Activated CD8-positive, alpha-beta T cell treated with anti-CD3 and anti-CD28 coated beads for 36 hours (primary cell): ENCODE measurements around the gene ITIH4. TPM values are rescaled to one million over a fixed set of nuclear protein-coding genes. Genes with fewer than 3 reads are reported as not detected.

Experiments
- ATAC-seq: fragments of 200-7000 bp; cut with Tn5 transposase; one replicate; pipeline ENCODE4 v1.10.0; 2021; ENCODE audit warnings: mild to moderate bottlenecking, moderate library complexity
- CTCF ChIA-PET: fragments of 350-600 bp; sonication (Branson Sonifier 250); formaldehyde crosslinking; loops from one replicate; lab custom pipeline; 2021; ENCODE audit warnings: antibody characterized with exemption; lab: Charles Lee
- POLR2A ChIA-PET: fragments of 350-600 bp; sonication (Branson Sonifier 250); formaldehyde crosslinking; loops from one replicate; lab custom pipeline; 2021; ENCODE audit warnings: antibody characterized with exemption; lab: Charles Lee
- DNase-seq: peaks from one replicate; pipeline ENCODE4 v3.0.0-alpha.2; 2020
- H3K27ac Mint-ChIP-seq: one replicate; pipeline ENCODE4 v1.8.0; 2021; ENCODE audit warnings: mild to moderate bottlenecking, mixed read lengths
- H3K27me3 Mint-ChIP-seq: one replicate; pipeline ENCODE4 v1.8.0; 2021; ENCODE audit warnings: mixed read lengths
- H3K36me3 Mint-ChIP-seq: one replicate; pipeline ENCODE4 v1.8.0; 2021; ENCODE audit warnings: low read depth, mixed read lengths
- H3K4me1 Mint-ChIP-seq: one replicate; pipeline ENCODE4 v1.8.0; 2021; ENCODE audit warnings: low read depth, mixed read lengths
- H3K4me3 Mint-ChIP-seq: one replicate; pipeline ENCODE4 v1.8.0; 2021; ENCODE audit warnings: mild to moderate bottlenecking, moderate library complexity, mixed read lengths
- H3K9me3 Mint-ChIP-seq: one replicate; pipeline ENCODE4 v1.8.0; 2021; ENCODE audit warnings: mixed read lengths
- intact Hi-C: fragments of 100-400 bp; cut with micrococcal nuclease; formaldehyde crosslinking; loops from one replicate; pipeline ENCODE4 v1.10.0; 2022
- total RNA-seq, 2 experiments: library from RNA; stranded (reverse); gene quantifications; one replicate each; pipeline ENCODE4 v1.2.3, GENCODE V29; 2021
- TF ChIP-seq, protein P1 (sequence below): fragments of 200-600 bp; IDR thresholded peaks from one replicate; pipeline ENCODE4 v1.8.0; 2022; ENCODE audit warnings: antibody characterized with exemption, mild to moderate bottlenecking

ITIH4 gene
- total RNA-seq, 2 experiments from 2014 or later: 3.9 to 5.5 TPM

DNA sequence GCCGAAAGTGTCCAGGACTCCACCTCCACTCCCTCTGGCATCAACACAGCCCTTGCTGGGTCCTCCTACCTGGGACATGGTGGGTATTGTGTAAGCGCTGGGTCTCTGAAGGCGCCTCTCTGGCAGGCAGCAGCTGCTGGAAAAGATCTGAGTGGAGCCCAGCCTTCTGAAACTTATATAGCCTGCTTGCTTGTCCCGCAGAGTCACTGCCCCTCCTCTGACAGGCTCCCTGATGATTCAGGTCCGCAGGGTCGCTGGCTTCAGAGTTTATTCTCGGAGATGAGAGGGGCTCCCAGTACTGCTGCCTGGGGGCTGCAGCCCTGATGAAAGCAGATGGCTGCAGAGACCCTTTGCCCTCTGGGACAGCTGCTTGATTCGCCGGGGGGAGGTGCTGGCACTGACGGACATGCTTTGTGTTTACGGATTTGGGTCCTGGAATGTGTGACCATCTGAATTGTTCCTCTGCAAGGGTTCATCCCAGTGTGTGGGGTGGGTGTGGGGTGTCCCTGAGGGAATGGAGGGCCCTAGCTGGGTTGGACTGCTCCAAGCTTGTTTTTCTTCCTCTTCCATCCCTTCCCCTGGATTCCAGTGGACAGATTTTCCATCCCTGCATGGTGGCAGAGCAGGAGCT, 4.5 kb upstream of the ITIH4 start, which contains the start of gene MUSTN1:
Gene MUSTN1 (minus strand): TSS at position 149 of the 631 bp plus-strand sequence. CDS start 71 bp downstream, at position 78.
- TF ChIP-seq, protein P1, sequence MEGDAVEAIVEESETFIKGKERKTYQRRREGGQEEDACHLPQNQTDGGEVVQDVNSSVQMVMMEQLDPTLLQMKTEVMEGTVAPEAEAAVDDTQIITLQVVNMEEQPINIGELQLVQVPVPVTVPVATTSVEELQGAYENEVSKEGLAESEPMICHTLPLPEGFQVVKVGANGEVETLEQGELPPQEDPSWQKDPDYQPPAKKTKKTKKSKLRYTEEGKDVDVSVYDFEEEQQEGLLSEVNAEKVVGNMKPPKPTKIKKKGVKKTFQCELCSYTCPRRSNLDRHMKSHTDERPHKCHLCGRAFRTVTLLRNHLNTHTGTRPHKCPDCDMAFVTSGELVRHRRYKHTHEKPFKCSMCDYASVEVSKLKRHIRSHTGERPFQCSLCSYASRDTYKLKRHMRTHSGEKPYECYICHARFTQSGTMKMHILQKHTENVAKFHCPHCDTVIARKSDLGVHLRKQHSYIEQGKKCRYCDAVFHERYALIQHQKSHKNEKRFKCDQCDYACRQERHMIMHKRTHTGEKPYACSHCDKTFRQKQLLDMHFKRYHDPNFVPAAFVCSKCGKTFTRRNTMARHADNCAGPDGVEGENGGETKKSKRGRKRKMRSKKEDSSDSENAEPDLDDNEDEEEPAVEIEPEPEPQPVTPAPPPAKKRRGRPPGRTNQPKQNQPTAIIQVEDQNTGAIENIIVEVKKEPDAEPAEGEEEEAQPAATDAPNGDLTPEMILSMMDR: no peak
- ChIA-PET POLR2A (no interaction called here), CTCF (interaction anchor here (1.0 to 1.1 kb wide), 2 partner anchors 16 to 237 kb away, joined by 3 read pairs; no protein-coding TSS in a partner anchor)
- H3K9me3 Mint-ChIP-seq: no peaks in the 10 kb centered on the region
- no peaks in the 10 kb centered on the region for H3K36me3 Mint-ChIP-seq
- H3K4me3 Mint-ChIP-seq: no peak within 1 kb of the TSS
- H3K27ac Mint-ChIP-seq: no peak within 1 kb of the TSS
- peaks cover 27% of the 10 kb centered on the region for H3K4me1 Mint-ChIP-seq
- intact Hi-C loops: no loop called here
- no peaks in the 10 kb centered on the region for H3K27me3 Mint-ChIP-seq
- DNase-seq: no peak
- ATAC-seq: no peak

DNA sequence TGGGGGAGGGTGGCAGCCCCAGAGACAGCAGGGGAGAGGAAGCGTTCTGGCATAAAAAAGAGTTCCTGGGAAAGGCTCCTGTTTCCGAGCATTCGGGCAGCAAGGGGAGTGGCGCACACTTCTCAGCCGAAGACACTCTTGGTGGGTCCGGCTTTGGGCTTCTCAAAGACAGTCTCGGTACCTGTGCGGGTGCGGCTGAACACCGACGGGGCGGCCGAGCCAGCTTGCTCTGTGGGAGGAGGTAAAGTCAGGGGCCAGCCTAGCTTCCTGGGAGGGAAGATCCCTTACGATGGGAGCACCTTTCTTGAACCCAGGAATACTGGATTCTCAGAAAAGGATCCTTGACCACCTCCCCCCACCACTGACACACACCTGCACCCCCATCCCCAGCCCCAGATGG, 2.7 kb upstream of the ITIH4 start:
- intact Hi-C loops: no loop called here
- CTCF ChIA-PET: no interaction called here
- no peak overlapping the region for H3K4me3 Mint-ChIP-seq

DNA sequence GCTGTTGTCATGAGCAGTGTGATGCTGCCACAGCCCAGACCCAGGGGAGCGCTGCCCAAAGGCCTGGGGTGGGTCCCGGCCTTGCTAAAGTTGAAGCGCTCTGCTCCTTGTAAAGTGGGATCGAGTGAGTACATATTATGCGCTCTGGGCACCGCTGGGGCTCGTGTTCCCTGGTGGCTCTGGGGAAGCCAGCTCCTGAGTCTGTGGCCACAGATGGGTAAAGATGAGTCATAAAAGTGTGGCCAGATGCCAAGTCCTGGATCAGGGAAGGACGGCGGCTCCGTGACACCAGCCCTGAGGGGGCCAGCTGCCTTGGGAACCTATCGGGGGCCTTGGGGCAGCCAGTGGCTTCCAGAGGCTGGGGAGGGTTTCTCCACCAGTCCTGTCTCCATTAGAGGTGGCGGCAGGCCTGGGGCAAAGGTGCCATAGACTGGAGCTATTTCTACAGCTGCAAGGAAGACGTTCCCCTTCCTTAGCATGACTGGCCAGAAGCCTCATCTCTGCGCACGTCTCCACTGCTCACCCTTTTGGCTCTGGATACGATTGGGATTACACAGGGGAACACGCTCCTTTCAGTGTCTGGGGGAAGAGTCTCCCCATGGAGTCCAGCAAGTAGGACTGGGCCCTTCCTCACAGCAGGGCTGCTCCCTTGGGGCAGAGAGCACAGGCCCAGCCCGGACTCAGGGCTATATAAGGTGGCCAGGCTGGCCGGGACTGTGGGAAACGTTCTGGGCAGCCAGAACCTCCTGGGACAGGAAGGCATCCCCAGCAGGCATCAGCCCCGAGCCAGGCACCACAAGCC, 1.2 kb upstream of the ITIH4 start:
- H3K36me3 Mint-ChIP-seq: no peaks in the 10 kb centered on the region
- TF ChIP-seq, protein P1: no peak
- H3K27ac Mint-ChIP-seq: no peak overlapping the region
- H3K9me3 Mint-ChIP-seq: no peaks in the 10 kb centered on the region
- ChIA-PET POLR2A (interaction anchor here (1.1 kb wide), 1 partner anchor 17 kb away, joined by 4 read pairs; no protein-coding TSS in a partner anchor), CTCF (no interaction called here)
- peaks cover 5% of the 10 kb centered on the region for H3K4me1 Mint-ChIP-seq
- no peaks in the 10 kb centered on the region for H3K27me3 Mint-ChIP-seq
- intact Hi-C loops: no loop called here
- no peak overlapping the region for H3K4me3 Mint-ChIP-seq
- ATAC-seq (no peak), DNase-seq (no peak)

More for the DNA sequence above, 2.7 kb upstream of the ITIH4 start:
- Mint-ChIP-seq H3K4me1 (peaks cover 13% of the 10 kb centered on the region), H3K9me3 (no peaks in the 10 kb centered on the region), H3K36me3 (no peaks in the 10 kb centered on the region), H3K27ac (no peak overlapping the region), H3K27me3 (no peaks in the 10 kb centered on the region)
- TF ChIP-seq, protein P1: no peak
- POLR2A ChIA-PET: no interaction called here
- ATAC-seq: no peak
- no peak for DNase-seq

DNA sequence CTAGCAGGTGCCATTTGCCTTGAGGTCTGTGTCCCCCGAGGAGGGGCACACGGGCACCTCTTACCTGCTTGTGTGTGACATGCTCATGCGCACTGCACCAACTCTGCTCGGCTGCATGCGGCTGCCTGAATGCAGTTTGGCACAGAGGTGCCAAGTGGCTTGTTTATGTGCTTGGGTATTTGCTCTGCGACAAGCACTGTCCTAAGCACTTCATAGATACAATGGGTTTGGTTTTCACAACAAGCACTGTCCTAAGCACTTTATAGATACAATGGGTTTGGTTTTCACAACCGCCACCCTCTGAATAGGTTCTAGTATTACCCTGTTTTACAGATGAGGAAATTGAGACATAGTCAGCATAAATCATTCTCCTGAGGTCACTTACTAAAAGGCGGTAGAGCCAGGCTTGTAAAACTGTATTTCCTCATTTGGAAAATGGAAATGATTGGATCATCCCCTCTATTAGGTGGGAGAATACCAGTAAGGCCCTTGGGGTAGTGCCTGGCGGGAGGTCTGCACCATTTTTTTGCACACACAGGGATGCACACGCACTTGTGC, 487 bp downstream of the ITIH4 start:
- ChIA-PET POLR2A (no interaction called here), CTCF (interaction anchor here (0.9 to 1.5 kb wide), 2 partner anchors 9 to 30 kb away, joined by 3 to 5 read pairs; no protein-coding TSS in a partner anchor)
- TF ChIP-seq, protein P1: no peak
- intact Hi-C loops: no loop called here
- Mint-ChIP-seq H3K36me3 (no peaks in the 10 kb centered on the region), H3K4me3 (no peak overlapping the region), H3K27ac (no peak overlapping the region), H3K27me3 (no peaks in the 10 kb centered on the region), H3K9me3 (no peaks in the 10 kb centered on the region), H3K4me1 (peaks cover 5% of the 10 kb centered on the region)
- ATAC-seq (no peak), DNase-seq (no peak)
